PFSK-1 (cell line): Measurements from ENCODE around the gene TOR1AIP2.

Experiments
- POLR2AphosphoS5 ChIP-seq: IDR thresholded peaks from 2 replicates; pipeline ENCODE4 v1.6.1; 2012; ENCODE audit warnings: low read depth, mild to moderate bottlenecking, control low read depth, low read length, moderate library complexity
- SIN3A ChIP-seq: IDR thresholded peaks from 2 replicates; pipeline ENCODE4 v1.6.1; 2012; ENCODE audit warnings: mild to moderate bottlenecking, low read length, moderate library complexity, borderline replicate concordance; ENCODE audit not compliant: insufficient read depth
- TAF1 ChIP-seq: IDR thresholded peaks from 2 replicates; pipeline ENCODE4 v1.6.1; 2012; ENCODE audit warnings: low read length, control low read depth, borderline replicate concordance; ENCODE audit not compliant: insufficient read depth

DNA sequence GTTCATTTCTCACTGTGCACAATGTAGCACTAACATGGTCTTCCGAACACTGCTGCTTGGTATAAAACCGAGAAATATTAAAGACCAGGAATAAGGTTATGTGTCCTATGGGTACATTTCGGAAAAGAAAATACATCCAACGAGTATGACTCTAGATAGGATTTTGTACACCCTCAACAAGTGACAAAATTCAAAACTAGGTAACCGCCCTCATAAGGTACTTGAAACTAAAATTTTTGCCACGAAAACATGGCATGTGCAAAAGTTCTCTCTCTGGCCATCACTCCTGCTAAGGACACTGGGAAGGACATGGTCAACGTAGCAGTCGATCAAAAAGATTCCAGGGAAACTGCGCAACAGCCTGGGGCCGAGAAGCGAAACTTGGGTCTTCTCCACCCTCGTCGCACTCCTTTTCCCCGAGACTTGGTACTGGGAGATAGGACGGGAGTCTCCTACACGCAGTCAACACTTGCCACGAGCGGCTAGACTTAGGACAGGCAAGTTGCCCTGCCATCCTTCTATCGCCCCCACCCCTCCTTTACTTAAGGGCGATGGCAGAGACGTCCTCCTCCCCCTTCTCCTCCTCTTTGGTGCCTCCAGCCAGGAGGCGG is 4.1 kb upstream of the TOR1AIP2 start:
- TF ChIP-seq POLR2AphosphoS5 (no peak), SIN3A (no peak), TAF1 (no peak)
